Activated CD4-positive, CD25-positive, alpha-beta regulatory T cell (primary cell): Measurements from ENCODE around the gene REL.
A peak's percentile ranks its signal among the peaks of the same experiment; 100 is the strongest.
"Not testable (repeated sequence)": the region's sequence is repeated elsewhere in the genome, so short reads cannot be mapped to it uniquely, and the experiment has no call there.

Experiments
- DNase-seq, 4 experiments: peaks; one replicate each; lab custom pipeline; 2025; lab: John Stamatoyannopoulos, UW

REL gene

GRCh38 chr2:60868589-60869273, 12.6 kb upstream of the REL start:
- no peak for DNase-seq

- DNase-seq = no peak
These were observed 8.9 kb upstream of the REL start for GRCh38 chr2:60872510-60872928.

GRCh38 chr2:60873381-60873780, 8.0 kb upstream of the REL start:
- no peak for DNase-seq

DNA sequence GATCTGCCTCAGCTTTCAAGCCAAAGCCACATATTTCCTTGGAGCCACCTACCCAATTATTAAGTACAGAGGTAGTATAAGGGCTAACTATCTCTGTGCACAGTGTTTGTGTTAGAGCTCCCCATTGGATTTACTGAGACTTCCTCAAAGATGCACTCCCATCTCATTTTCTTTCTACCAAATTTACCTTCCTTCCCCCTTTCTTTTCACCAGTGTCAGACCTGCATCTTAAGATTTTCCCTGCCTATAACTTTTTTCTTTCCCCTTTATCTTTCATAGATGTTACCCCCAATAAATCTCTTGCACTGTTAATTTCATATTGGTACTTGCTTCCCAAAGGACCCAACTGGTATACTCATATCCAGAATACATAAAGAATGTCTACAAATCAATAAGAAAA, 5.9 kb upstream of the REL start:
- no peak for DNase-seq

- DNase-seq = no peak
These were observed 729 bp upstream of the REL start for GRCh38 chr2:60880643-60881046.

- DNase-seq = no peak
These were observed 1.8 kb downstream of the REL start for GRCh38 chr2:60882971-60883753.

DNA sequence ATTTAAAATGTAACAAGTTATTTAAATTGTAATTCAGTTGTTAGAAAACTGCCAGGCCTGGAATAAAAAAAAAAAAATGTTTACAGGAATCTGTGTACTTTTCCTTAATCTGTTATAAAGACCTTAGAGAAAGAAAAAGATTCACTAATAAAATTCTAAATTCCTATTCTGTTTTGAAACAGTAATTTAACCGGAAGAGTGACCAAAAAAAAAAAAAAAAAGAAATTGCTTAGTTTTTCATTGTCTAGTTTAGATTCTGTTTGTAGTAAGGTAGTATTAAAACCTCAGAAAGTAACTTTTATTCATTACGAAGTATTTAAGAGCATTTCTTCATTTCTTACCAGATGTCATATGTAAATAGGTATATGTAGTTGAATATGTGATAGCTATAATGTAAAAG, 2.5 kb downstream of the REL start:
- DNase-seq = no peak

DNA sequence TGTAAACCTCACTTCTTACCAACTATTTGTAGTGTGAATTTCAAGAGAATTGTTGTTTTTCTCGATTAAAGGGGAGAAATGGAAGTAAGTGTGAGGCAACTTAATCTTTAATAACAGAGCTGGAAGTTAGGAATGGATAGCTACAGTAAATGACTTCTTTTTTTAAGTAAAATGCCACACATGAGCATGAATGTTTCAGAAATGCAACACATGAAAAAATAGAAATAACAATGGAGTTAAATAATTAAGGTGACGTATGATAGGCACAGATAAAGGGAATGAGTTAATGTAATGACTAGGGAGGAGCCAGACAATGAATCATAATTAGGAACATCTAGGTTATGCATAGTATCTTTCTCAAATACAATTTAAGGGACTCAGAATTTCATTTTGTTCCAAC, 3.4 kb downstream of the REL start:
- DNase-seq = no peak

DNA sequence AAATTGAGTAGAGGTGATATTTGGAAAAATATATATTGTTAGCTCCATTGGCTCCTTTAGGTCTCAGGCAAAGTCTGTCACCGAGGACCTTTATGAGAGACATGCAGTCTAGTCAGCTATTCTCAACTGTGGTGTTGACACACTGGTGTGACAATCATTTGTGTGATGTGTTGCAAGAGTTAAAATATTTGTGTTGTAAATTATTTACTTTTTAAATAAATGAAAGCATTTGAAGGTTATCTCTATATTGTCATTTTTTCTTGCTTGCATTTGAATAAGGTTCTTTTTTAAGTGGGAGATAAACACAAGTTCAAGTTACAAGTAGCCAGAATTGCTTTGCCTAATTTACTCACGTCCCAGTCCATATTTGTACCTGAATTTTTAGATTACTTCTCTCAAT, 4.3 kb downstream of the REL start:
- DNase-seq = no peak

- no peak for DNase-seq
These were observed 5.6 kb downstream of the REL start for GRCh38 chr2:60886991-60887390.

GRCh38 chr2:60888853-60889252, 7.5 kb downstream of the REL start:
- DNase-seq = no peak

DNA sequence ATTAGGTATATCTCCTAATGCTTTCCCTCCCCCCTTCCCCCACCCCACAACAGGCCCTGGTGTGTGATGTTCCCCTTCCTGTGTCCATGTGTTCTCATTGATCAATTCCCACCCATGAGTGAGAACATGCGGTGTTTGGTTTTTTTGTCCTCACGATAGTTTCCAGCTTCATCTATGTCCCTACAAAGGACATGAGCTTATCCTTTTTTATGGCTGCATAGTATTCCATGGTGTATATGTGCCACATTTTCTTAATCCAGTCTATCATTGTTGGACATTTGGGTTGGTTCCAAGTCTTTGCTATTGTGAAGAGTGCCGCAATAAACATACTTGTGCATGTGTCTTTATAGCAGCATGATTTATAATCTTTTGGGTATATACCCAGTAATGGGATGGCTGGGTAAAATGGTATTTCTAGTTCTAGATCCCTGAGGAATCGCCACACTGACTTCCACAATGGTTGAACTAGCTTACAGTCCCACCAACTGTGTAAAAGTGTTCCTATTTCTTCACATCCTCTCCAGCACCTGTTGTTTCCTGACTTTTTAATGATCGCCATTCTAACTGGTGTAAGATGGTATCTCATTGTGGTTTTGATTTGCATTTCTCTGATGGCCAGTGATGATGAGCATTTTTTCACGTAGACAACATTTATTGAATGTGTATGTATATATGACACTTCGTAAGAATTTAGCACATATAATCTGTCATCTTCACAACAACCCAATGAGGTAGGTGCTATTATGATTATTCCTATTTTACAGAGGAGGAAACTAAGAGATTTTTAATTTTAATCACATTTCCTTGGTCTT, 8.4 kb downstream of the REL start:
- not testable (repeated sequence) for DNase-seq

DNA sequence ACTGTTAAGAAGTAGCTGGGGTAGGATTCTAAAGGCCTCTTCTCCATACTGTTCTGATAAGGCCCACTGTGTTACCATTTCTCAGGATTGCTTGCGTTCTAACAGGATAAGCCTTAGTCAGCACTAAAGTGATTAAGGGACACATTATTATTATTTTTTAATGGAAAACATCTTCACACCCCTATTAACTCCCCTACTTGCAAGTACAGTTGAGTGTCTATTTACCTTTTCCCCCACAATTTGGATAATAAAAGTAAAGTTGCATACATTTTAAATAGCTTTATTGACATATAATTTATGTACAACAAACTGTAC, 9.0 kb downstream of the REL start:
- DNase-seq = no peak

DNA sequence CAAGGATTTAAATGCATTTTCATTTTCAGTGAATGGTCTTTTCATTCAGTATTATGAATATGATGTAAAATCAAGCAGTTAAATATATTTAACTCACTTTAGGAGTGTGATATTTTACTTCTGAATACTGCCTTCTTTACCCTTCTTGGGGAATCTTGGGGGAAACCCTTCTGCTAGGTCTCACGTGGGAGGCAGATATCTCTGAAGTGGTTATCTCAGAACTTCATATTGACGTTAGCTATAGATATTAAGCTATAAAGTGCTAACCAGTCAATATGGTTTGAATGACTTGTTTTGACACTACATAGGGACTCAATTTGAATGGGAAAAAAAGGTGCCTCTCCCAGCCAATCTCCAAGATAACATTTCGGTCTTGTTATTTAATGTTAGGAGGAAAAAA, 9.8 kb downstream of the REL start:
- DNase-seq = no peak

- DNase-seq = no peak
These were observed 17.2 kb downstream of the REL start for GRCh38 chr2:60898567-60898966.

- DNase-seq = peak in 1 of 4 experiments; percentile 1
These were observed 18.0 kb downstream of the REL start for GRCh38 chr2:60899230-60899891.

GRCh38 chr2:60899892-60900249, 18.5 kb downstream of the REL start:
- no peak for DNase-seq

DNA sequence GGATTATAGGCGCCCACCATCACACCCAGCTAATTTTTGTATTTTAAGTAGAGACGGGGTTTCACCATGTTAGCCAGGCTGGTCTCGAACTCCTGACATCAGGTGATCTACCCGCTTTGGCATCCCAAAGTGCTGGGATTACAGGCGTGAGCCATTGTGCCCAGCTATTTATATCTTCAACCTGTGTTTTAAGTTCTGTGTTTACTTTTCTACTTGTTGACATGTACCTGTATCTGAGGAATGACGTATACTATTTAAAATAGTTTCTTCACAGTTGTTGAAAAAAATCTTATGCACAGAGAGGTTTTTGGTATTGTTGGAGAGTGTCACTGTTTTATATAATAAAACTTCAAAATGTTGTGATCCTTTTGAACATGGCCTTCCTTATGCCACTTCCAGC, 19.9 kb downstream of the REL start:
- DNase-seq = not testable (repeated sequence)

DNA sequence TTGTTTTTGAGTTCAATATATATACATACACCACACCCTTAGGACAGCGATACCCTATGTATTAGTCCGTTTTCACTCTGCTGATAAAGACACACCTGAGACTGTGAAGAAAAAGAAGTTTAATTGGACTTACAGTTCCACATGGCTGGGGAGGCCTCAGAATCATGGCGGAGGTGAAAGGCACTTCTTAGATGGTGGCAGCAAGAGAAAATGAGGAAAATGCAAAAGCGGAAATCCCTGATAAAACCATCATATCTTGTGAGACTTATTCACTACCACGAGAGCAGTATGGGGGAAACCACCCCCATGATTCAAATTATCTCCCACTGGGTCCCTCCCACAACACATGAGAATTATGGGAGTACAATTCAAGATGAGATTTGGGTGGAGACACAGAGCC, 24.5 kb downstream of the REL start:
- not testable (repeated sequence) for DNase-seq

DNA sequence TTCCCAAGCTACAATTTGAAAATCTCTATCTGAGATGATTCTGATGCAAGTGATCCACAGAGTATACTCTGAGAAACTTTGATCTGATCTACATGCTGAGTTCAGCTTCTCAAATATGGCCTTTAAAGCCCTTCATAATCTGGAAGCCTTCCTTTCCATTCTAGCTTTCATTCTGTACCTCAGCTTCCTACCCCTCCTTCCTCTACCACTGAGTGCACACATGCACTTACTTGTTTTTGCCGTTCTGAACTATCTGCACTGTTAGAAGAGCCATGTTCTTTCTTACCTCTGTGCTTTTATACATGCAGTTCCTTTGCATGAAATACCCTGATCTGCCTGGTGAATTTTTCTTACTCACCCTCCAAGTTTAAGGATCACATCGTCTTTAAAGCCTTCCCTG, 25.0 kb downstream of the REL start:
- no peak for DNase-seq

GRCh38 chr2:60907329-60907728, 26.0 kb downstream of the REL start:
- DNase-seq = no peak

DNA sequence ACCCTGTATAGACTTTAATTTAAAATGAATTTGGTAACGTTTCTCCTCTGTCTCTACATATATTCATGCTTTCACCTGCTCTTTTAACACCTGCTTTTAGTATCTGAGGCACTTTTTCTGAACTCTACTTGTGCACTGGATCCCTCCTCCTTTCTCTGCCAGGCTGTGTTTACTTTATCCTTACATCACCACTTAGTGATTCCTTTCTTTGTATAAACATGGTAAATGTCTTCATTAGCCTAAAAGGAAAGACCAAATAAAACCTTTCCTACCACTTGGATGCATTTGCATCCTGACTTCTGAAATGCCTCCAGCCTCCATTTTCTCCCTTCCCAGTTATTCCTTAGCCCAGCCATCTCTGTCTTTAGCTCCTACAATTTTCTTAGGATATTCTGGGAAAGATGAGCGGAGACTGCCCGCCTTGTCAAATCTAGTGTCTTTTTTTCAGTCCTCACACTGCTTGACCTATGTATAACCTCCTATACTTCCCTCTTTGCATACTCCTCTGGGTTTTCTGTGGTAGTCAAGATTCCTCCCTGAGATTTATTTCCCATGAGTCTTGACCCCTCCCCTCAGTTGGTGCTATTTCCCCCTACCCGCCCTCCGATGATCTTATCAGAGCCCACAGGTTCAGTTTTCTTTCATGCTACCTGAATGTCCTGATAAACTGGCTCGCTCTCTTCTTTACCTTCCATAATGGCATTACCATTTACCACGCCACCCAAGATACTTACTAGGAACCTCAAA, 44.8 kb downstream of the REL start:
- no peak for DNase-seq
